ENCODE data around the gene PCSK4. TPM values are rescaled to one million over a fixed set of nuclear protein-coding genes. Genes with fewer than 3 reads are reported as not detected.
"Not testable (repeated sequence)": the region's sequence is repeated elsewhere in the genome, so short reads cannot be mapped to it uniquely, and the experiment has no call there.

The PCSK4 gene
- total and polyA plus RNA-seq, 10 of the 15 experiments (the other 5 are each of a cell fraction or from before 2014, with no cell fraction given): 0.27 to 0.99 (median 0.40) TPM; not detected in 3

DNA sequence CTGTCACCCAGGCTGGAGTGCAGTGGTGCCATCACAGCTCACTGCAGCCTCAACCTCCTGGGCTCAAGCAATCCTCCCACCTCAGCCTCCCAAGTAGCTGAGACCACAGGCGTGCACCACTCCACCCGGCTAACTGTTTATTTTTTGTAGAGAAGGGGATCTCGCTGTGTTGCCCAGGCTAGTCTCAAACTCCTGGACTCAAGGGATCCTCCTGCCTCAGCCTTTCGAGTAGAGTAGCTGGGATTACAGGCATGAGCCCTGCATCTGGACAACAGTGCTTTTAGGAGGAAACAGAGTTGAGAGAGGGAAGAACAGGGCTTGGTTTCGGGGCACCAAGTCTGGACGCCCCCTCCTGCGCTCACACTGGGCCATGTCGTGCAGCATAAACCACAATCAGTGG, 29.7 kb upstream of the PCSK4 start:
- FAIRE-seq; H3K79me2 ChIP-seq (ENCODE audit: control insufficient read depth, insufficient read depth, low read length); BruUV-seq (replicated peaks); ATAC-seq; H3K4me1 ChIP-seq (ENCODE audit: control insufficient read depth, insufficient read depth, low read length); H3K36me3 ChIP-seq (ENCODE audit: control insufficient read depth in 2 of 2, insufficient read depth in 2 of 2, low read length in 1 of 2); DNase-seq (ENCODE audit: low read depth, low spot score); H3K27ac ChIP-seq (ENCODE audit: control insufficient read depth, insufficient read depth); in situ Hi-C loops (cut with MboI); H3K9me3 ChIP-seq (replicated peaks; ENCODE audit: control insufficient read depth, insufficient read depth, low read length); SMC1A ChIA-PET (ENCODE audit: uncharacterized antibody, unreplicated experiment); H3K4me2 ChIP-seq (ENCODE audit: control insufficient read depth, insufficient read depth); RAD21 ChIA-PET (ENCODE audit: unreplicated experiment); intact Hi-C loops (cut with micrococcal nuclease; ENCODE audit: unreplicated experiment); H2AFZ ChIP-seq (ENCODE audit: control insufficient read depth, low read depth, low read length); H3K27me3 ChIP-seq (replicated peaks in 1 of 2; ENCODE audit: control insufficient read depth in 2 of 2, insufficient read depth in 2 of 2, low read length in 1 of 2); POLR2A ChIA-PET; CTCF ChIA-PET; H4K20me1 ChIP-seq (ENCODE audit: control insufficient read depth, insufficient read depth); H3K9ac ChIP-seq (ENCODE audit: control insufficient read depth, insufficient read depth, low read length); H3K4me3 ChIP-seq: not testable (repeated sequence)
- 60% methylated on average over 8 of the region's 8 CpGs for WGBS (ENCODE audit: insufficient coverage, insufficient replicate concordance, low lambda C conversion rate, missing lambda C conversion rate)

- in situ Hi-C loops (cut with MboI): no loop called here
- H3K79me2 ChIP-seq (ENCODE audit: control insufficient read depth, insufficient read depth, low read length): no peaks in the 10 kb centered on the region
- no peak overlapping the region for H3K4me3 ChIP-seq
- no peak for TF ChIP-seq POLR2AphosphoS2 (IDR thresholded peaks at IDR 0.05; ENCODE audit: low read depth, low read length)
- no peak for TF ChIP-seq IKZF2 (IDR thresholded peaks at IDR 0.05)
- BruUV-seq (replicated peaks): no TSS peak
- no peaks in the 10 kb centered on the region for H3K36me3 ChIP-seq (ENCODE audit: control insufficient read depth in 2 of 2, insufficient read depth in 2 of 2, low read length in 1 of 2)
- no peaks in the 10 kb centered on the region for H4K20me1 ChIP-seq (ENCODE audit: control insufficient read depth, insufficient read depth)
- H3K27ac ChIP-seq (ENCODE audit: control insufficient read depth, insufficient read depth): no peak overlapping the region
- ChIA-PET POLR2A (no interaction called here), CTCF (interaction anchor here (0.6 kb wide), 1 partner anchor 14 kb away, joined by 3 read pairs; no protein-coding TSS in a partner anchor), SMC1A (ENCODE audit: uncharacterized antibody, unreplicated experiment) (no interaction called here), RAD21 (ENCODE audit: unreplicated experiment) (no interaction called here)
- no peaks in the 10 kb centered on the region for H3K4me1 ChIP-seq (ENCODE audit: control insufficient read depth, insufficient read depth, low read length)
- no peak overlapping the region for H3K4me2 ChIP-seq (ENCODE audit: control insufficient read depth, insufficient read depth)
- intact Hi-C loops (cut with micrococcal nuclease; ENCODE audit: unreplicated experiment): no loop called here
- H3K27me3 ChIP-seq (replicated peaks in 1 of 2; ENCODE audit: control insufficient read depth in 2 of 2, insufficient read depth in 2 of 2, low read length in 1 of 2): no peaks in the 10 kb centered on the region
- WGBS (ENCODE audit: insufficient coverage, insufficient replicate concordance, low lambda C conversion rate, missing lambda C conversion rate): 47% methylated on average over 4 of the region's 4 CpGs
- no peak for FAIRE-seq
- H3K9ac ChIP-seq (ENCODE audit: control insufficient read depth, insufficient read depth, low read length): no peak overlapping the region
- ATAC-seq: no peak
- H2AFZ ChIP-seq (ENCODE audit: control insufficient read depth, low read depth, low read length): no peak overlapping the region
- H3K9me3 ChIP-seq (replicated peaks; ENCODE audit: control insufficient read depth, insufficient read depth, low read length): no peaks in the 10 kb centered on the region
- no peak for DNase-seq (ENCODE audit: low read depth, low spot score)
These were observed 28.3 kb upstream of the PCSK4 start for GRCh38 chr19:1518471-1518870.

All from GM12878 (cell line).